Umbilical cord (tissue), 2 donors: ENCODE data around the gene IGF1. TPM values are rescaled to one million over a fixed set of nuclear protein-coding genes. Genes with fewer than 3 reads are reported as not detected.
"Not testable (repeated sequence)": the region's sequence is repeated elsewhere in the genome, so short reads cannot be mapped to it uniquely, and the experiment has no call there.

ENCODE experiments used
- DNase-seq: peaks from one replicate; pipeline ENCODE4 v3.0.0-alpha.2; 2015; ENCODE audit warnings: low spot score
- total RNA-seq: library from RNA; depleted of rRNA; stranded (reverse); fragments of >200 nt; gene quantifications from one replicate; pipeline ENCODE4 v1.2.3, GENCODE V29; 2014; ENCODE audit warnings: low replicate concordance; ENCODE audit not compliant: insufficient read depth

IGF1 gene
- total RNA-seq, 1 donor from 2014 or later: 18.1 TPM

DNA sequence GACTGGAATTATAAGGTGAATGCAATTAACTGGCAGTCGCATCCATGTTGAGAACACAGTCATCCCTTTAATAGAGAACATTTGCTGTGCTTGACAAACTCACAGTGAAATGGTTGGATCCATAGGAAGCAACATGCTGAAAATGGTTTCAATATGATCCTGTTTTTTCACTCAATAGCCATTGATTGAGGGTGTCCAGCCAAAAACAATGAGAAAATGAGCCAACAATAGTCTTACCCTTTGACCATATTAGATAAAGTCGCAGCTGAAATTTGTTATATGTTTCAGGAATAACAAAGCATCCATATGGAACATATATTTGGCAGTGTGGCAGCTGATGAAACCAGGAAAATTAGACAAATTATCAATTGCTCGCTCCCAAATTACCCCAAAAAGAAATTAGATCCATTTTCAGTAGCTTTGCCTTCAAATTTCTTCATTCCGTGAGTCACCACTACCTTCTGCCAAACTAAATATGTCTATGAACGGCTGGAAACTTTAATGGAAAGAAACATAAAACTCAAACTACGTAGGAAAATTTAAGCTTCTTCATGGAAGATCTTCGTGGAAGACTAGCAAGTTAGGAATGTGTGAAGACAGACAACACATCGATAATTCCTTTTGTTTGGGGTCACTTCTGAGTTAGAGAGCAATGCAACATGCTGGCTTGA lies 17.4 kb downstream of the IGF1 start:
- no peak for DNase-seq

DNA sequence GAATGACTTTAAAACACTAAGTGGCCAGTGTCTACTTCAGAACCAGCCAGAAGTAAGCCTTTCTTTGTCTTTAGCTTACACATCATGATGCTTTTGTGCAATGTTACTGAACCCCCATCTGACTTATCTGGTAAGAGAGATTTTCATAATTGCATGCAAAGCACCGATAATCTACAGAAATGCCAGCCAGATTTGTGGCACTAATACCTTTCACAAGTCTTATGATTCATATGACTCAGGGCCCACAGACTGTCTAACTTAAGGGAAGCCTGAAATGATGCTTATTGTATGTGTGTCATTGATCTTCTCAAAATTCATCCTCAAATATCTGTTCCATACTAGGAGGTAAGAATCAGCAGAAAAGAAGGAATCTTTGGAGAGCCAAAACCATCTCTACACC lies 18.0 kb downstream of the IGF1 start:
- no peak for DNase-seq

DNA sequence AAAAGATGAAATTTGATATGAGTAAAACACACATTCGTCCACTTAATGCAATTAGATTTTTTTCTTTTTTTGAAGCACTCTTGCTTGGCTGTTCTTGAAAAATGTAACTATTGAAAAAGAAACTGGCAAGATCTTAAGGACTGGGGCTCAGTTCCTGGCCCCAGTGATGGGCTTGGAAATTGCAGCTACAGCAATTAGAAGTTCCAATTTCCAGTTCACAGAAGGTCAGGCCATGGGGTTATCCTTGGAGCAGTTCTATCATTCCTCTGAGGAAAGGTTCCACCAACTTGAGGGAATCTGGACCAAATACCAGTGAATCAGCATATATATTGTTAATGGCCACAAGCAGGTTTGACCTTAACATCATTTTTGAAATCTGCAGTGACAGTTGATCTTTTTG lies 18.9 kb downstream of the IGF1 start:
- DNase-seq: no peak

DNA sequence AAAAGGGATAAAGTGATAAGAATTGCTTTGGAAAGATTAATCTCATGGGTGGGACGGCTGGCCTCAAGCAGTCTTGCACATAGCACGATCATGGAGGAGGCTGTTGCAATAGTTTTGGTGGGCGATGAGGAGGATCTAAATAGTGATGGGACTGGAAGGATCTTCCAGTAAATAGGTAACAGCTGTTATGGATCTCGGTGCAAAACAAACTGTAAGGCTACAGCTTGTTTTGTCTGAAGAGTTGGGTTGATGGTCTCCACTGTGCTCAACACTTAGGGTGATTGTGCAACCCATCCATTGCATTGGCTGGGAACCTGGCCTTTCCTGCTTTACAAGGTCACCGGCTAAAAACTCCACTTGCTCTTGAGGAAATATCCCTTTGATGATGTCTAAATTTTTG lies 21.0 kb downstream of the IGF1 start:
- no peak for DNase-seq

DNA sequence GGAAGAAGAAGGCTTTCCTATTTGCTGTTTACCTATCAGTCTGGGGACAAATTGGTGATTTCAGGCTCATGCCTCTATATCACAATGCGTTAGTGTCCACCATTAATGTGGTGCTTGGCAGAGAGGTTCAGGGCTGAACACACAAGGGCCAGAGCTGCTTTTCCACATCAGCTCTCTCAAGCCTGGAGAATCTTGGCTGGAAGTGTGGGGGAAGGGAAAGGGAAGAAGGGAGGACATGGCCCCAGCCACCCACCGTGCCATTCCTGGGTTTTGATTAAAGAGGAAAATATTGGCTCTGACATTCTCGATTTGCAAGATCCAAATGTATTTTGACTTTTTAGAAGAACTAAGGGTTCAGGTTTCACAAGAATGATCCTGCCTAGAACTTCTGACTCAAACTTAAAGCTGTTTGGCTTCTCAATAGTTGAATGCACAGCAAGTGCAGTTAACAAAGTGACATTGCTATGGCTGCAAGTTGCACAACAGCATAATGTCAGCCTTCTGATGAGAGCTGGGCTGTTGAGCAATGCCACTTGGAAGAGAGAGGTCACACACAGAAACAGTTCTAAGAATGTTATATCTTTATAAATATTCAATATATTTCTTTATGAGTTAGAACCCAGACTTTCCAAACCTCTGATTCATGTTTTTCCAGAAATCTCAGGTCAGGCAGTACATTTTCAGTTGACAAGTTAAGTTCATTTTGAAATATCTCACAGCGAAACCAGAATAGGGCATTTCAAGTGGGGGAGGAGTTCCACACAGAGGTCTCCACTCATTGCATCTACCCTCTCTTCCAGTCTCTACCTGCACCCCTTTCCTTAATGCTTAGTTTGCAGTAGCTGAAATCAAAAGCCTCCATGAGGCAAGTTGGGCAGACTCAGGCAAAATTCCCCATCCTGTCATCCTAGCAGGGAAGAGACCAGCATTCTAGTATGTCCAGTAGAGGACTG lies 25.3 kb downstream of the IGF1 start:
- peak; percentile 4 for DNase-seq

DNA sequence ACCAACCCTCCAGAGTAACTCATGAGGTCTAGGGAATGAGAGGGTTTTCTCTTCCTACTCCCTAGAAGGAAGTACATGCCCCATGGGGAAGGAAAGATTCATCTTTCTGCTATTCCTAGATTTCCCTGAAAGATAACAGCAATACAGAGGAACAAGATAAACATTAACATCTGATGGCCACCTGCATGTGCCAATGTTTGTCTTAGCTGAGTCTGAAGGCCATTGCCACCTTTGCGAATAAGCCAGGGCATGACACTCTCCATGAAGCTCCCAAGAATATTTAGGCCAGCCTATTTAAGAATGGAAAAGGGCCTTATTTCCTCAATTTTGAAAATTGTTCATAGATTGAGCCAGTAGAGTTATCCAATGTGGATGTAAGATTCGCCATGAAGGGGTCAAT lies 26.0 kb downstream of the IGF1 start:
- no peak for DNase-seq

DNA sequence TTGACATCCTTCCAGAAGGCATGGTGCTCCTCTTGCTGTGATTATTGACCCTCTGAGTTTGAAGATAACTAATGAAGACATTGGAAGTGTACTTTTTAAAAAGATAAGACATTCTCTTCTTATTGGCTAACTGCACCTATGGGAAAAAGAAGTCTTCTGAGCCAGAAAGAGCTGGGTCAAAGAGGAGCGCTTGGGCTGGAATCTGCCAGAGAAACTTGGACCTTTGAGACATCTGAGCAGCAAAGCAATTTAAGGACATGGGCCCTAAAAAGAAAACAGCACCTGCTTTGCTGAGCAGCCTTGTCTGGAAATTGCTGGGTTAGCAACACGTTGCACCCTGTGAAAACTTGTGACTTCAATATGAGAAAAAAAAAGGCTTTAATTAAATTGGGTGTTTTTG lies 27.8 kb downstream of the IGF1 start:
- DNase-seq: no peak

DNA sequence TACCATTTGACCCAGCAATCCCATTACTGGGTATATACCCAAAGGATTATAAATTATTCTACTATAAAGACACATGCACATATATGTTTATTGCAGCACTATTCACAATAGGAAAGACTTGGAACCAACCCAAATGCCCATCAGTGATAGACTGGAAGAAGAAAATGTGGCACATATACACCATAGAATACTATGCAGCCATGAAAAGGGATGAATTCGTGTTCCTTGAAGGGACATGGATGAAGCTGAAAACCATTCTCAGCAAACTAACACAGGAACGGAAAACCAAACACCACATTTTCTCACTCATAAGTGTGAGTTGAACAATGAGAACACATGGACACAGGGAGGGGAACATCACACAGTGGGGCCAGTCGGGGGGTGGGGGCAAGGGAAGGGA lies 31.3 kb downstream of the IGF1 start:
- DNase-seq: not testable (repeated sequence)

DNA sequence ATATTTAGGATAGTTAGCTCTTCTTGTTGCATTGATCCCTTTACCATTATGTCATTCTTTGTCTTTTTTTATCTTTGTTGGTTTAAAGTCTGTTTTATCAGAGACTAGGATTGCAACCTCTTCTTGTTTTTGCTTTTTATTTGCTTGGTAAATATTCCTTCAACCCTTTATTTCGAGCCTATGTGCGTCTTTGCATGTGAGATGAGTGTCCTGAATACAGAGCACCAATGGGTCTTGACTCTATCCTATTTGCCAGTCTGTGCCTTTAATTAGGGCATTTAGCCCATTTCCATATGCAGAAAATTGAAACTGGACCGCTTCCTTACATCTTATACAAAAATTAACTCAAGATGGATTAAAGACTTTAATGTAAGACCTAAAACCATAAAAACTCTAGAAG lies 32.9 kb downstream of the IGF1 start:
- DNase-seq: not testable (repeated sequence)

DNA sequence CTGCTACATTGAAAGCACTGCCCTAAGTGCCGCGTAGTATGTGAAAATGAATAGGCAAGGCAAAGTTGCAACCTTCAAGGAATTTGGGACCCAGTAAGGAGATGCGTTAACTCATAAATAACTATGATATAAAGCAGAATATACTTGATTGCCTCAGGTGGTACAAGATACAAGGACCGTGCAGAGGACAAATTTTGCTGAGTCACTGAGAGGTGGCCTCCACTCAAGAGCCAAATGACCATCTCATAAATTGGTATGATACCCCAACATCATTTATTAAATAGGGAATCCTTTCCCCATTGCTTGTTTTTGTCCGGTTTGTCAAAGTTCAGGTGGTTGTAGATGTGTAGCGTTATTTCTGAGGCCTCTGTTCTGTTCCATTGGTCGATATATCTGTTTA lies 35.7 kb downstream of the IGF1 start:
- DNase-seq: no peak

DNA sequence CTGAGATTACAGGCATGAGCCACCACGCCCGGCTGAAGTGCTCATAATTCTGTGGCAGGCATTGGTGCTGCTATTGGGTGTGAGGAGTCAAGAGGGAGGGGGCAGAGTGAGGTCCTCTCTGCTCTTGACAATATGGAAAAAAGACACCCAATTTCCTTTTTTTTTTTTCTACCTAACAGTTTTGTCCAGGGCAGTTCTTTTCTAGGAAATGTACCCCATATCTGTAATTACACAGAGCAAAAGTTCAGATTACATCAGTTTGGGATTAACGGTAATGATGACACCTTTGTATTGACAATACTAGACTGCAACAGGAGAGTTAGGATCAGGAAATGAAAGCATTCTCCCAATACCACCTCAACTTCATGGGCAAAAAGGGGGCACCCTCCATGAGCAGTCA lies 36.3 kb downstream of the IGF1 start:
- DNase-seq: no peak

DNA sequence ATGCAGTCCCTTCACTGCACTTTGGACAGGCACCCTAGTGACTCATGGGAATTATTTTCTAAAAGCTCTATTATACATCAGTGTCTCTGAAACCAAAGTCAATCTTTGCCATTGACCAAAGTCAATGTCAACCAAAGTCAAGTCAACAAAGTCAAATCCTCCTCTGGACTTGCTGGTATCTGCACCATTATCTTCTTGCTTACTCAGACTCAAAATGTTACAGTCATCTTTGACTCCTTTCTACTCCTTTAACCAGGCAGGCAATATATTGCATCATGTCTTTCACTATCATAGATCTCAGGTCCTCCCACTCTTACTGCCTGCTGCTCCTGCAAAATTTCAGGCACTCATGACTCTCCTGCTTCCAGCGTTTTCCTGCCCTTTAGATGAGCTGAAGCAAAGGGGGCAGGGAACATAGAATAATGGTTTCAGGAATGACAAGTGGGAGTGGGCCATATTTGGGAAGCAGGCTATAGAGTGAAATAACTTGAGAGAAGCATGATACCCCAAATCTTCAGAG lies 39.2 kb downstream of the IGF1 start:
- DNase-seq: no peak

DNA sequence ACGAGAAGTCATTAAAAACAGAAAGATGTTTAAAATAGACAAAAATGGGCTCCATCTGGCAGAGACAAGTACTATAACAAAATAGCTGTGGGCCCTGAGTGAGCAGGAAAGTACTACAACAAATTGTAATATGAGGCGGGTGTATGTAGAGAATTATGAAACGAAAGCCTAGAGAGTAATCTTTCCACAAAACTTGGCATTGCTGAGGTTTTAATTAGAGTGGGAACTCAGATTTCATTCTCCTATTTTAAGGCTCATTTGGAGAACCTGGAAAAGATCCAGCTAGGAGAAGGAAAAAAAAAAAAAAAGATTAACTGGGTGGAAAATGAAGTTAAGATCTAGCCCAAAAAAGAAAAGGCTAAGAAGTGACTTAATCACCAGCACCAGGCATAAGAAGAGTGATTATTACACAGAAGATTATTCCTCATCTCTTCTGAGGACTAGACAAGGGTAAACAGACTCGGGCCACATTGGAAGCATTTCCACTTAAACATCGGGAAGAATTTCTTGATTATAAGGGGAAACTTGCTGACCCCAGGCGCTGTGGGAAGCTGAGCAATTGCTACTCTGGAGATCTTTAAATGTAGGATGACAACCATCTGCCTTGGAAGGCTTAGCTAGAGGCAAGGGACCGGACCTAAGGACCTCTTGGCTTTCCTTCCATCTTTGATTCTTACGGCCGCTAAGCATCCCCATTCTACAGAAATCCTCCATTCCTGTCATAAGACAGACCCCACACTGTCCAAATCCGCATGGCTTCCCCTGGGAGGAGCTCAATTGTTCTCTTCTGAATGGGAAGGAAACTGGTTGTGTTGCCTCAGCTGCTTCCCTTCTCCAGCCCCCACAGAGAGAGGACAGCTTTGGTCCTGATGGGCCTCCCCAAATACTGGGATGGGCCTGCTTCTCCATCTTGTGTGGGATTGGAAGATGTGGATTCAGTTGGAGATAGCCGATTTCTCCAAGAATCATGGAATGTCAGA lies 40.6 kb downstream of the IGF1 start:
- no peak for DNase-seq

DNA sequence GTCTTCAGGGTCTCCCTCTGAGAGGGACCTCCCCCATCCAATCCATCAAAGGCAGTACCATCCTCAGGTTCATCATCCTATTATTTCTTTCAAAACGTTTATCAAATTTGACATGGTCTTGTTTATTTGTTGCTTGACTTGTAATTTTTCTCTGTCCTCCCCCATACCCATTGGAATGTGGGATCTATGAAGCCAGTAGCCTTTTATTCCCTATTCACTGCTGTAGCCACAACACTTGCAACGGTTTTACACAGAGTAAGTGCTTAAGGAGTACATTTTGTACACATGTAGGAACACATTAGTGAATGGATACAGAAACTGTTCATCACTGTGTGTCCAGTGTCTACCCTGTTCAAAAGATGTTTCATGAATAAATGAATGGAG lies 41.5 kb downstream of the IGF1 start:
- DNase-seq: no peak

DNA sequence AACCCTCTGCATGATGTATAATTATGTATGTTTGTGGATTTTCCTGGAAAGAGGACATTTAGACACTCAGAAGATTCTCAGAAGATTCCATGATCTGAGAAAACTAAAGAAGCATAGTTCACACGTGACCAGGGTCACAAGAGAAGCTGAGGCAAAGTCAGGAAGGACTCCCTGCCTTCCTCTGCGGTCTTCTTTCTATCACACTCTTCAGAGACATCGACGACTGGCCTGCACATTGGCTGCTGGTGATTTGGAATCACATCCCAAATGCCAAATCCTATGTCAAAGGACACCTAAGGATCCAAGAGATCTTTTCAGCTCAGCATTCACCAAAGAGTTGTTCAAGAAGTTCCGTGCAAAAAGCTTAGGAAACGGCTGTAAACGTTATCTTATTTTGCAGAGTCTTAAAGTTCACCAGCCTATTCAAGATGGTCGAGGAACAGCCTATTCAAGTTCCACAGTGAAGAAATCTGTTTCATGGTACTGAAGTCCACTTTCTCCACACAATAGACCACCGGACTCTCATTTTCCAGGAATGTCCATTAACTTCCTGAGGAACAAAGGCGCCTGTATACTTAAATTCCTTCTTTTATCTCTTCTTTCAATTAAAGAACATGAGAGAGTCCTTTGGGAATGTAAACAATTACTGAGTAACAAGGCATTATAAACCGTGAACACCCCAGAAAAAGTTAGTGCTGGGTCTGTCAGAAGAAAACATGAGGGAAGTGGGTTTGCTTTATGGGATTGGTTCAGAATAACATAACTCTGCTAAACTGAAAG lies 42.1 kb downstream of the IGF1 start:
- DNase-seq: no peak

DNA sequence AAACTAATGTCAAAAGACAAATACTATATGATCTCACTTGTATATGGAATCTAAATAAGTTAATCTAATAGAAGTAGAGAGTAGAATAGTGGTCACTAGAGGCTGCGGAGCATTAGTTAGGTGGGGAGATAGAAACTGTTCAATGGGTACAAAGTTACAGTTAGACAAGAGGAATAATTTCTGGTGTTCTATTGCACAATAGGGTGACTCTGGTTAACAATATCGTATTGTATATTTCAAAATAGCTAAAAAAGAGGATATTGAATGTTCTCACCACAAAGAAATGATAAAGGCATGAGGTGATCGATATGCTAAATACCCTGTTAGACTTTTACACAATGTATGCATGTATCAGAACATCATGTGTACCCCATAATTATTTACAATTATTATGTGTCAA lies 42.9 kb downstream of the IGF1 start:
- no peak for DNase-seq

DNA sequence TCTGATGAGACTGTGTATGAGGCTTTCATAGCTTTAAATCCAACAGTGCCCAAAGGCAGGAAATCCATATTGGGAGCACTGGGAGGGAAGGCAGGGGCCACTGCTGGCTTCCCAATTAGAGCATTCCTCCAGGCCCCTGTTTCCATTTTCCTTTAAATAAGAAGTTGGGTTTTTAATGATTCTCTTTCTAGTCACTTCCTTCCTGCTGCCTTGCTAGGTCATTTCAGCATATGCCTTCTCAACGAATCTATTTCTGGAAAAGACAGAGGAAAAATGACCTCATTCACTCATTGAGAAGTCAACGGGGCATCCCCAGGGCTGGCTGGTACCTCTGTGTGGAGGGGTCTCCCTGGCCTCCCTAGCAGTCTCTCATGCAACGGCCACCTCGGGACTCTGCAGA lies 43.5 kb downstream of the IGF1 start:
- DNase-seq: no peak

DNA sequence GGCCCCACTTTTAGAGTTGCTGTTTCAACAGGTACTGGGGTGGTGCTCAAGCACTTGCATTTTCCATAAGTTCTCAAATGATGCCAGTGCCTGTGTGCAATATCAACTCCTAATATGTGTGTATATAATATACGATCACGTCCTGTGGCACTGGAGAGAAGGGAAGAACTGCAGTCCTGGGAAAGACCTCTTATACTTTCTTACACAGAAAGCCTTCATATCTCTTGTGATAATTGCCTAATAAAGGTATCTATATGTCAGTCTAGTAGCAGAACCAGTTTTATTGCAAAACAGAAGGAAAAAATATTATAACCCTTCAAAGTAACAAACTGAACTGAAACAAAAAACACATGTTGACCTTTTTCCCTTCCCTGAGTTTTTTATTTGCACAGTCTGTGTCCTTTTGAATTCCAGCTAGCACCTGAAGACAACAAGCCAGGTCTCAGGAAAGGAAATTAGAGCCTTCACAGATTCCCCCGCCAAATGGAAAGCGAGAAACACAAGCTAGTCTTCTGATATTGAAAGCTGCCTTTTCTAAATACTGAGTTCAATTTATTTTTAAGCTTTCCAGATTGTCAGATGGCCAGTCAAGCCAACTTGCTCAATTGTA lies 44.4 kb downstream of the IGF1 start:
- no peak for DNase-seq

DNA sequence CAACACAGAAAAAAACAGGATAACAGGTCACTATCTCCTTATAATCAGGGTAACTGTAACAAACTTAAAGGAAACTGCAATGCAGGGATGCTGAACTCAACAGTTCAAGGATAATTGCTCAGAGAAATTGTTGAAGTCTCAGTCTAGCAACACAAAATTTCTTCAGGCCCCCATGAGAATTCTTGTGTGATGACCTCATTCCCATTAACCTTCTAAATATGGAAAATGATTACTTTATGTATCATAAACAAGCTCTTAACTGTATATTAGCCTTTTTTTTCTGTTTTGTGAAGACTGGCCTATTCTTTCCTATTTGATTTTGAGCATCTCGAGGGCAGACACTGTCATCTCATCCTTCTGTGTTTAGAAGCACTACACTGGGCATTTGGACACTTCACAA lies 47.1 kb downstream of the IGF1 start:
- DNase-seq: no peak

DNA sequence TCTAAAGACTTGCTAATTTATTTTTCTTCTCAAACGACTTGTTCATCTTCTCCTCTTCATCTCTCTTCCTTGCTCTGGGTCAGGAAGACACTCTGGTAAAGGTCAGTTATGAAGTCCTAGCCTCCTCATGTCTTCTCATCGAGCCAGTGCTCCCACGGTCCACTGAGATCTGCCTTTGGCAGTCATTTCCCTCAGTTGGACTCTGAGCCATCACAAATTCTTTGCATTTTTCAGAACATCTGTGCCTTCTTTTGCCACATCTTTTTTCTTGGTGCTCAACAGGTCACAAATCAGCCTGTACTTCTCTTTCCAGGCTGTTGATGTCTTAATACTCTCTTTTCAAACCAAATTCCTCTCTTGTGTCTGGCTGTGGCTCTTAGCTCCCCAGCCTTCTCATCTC lies 49.7 kb downstream of the IGF1 start:
- DNase-seq: no peak
